ENCODE measurements around the gene IL34. TPM values are rescaled to one million over a fixed set of nuclear protein-coding genes. Genes with fewer than 3 reads are reported as not detected.

The IL34 gene
- total RNA-seq, 1 experiment from 2014 or later: not detected

DNA sequence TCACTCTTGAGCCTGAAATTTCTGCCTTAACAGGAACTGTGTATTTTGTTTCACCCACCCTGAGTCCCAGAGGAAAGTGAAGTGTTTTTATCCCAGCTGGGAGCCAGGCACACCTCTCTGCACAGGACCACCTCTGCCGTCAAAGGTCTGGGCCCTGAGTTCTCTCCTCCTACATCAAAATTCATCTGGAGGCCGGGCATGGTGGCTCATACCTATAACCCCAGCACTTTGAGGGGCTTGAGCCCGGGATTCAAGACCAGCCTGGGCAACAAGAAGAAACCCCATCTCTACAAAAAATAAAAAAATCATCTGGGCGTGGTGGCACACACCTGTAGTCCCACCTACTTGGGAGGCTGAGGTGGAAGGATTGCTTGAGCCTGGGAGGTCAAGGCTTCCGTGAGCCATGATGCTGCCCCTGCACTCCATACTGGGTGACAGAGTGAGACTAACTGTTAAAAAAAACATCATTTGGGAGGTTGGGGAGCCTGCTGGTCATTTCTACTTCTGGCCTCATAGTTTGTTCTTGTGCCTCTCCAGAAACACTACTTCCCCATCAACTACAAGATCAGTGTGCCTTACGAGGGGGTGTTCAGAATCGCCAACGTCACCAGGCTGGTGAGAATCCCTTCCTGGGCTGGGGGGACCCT, 9.8 kb downstream of the IL34 start:
- Histone ChIP-seq H3K4me2 (ENCODE audit: low read length) (no peak overlapping the region), H3K4me3 (replicated peaks in 1 of 2; ENCODE audit: low read depth in 1 of 2, low read length in 2 of 2) (no peak overlapping the region), H3K9ac (ENCODE audit: low read length) (no peak overlapping the region), H3K79me2 (ENCODE audit: insufficient read depth, low read length) (no peaks in the 10 kb centered on the region), H2AFZ (ENCODE audit: low read depth, low read length, poor library complexity, severe bottlenecking) (no peak overlapping the region), H3K9me2 (ENCODE audit: insufficient read depth) (no peaks in the 10 kb centered on the region), H4K20me1 (ENCODE audit: insufficient read depth) (no peaks in the 10 kb centered on the region), H3K27me3 (ENCODE audit: insufficient read depth, low read length) (no peaks in the 10 kb centered on the region), H3K36me3 (ENCODE audit: control insufficient read depth in 1 of 2, insufficient read depth in 2 of 2, low read length in 2 of 2) (no peaks in the 10 kb centered on the region), H3K9me3 (ENCODE audit: control insufficient read depth in 1 of 2, insufficient read depth in 1 of 2, low read depth in 1 of 2, low read length in 2 of 2) (no peaks in the 10 kb centered on the region), H3K4me1 (ENCODE audit: control insufficient read depth in 1 of 2, insufficient read depth in 2 of 2, low read length in 2 of 2) (peaks cover 0 to 8% of the 10 kb centered on the region in 2 experiments; a peak in 2 of 4 replicates), H3K27ac (ENCODE audit: low read depth, low read length) (no peak overlapping the region)
- RAD21 ChIA-PET (ENCODE audit: low non-redundant PET in 1 of 2, low total read pairs in 2 of 2, uncharacterized antibody in 2 of 2, unreplicated experiment in 2 of 2): no interaction called here
- CTCF ChIA-PET: interaction anchor here (4.4 kb wide), 1 partner anchor 114 kb away, joined by 43 read pairs; no protein-coding TSS in a partner anchor
- ATAC-seq (no peak), DNase-seq (ENCODE audit: low read depth, low spot score) (no peak)
- POLR2A ChIA-PET: no interaction called here
- intact Hi-C loops (cut with micrococcal nuclease): loop anchor here (10.0 kb wide), 1 partner anchor 131 kb away; the partner anchor contains the start of genes COG4 and SF3B3
- TF ChIP-seq CEBPB (IDR thresholded peaks at IDR 0.05; ENCODE audit: low read depth) (no peak), SP1 (IDR thresholded peaks at IDR 0.05; ENCODE audit: low read depth) (no peak), SRF (IDR thresholded peaks at IDR 0.05; ENCODE audit: low read depth) (no peak), EZH2phosphoT487 (IDR thresholded peaks at IDR 0.05; ENCODE audit: borderline replicate concordance) (no peak), FOSL1 (IDR thresholded peaks at IDR 0.05; ENCODE audit: low read depth) (no peak), RAD21 (IDR thresholded peaks at IDR 0.05; ENCODE audit: low read depth) (no peak), YY1 (IDR thresholded peaks at IDR 0.05; ENCODE audit: extremely low read depth, insufficient replicate concordance, low read depth, low read length) (no peak), ZNF274 (IDR thresholded peaks at IDR 0.05; ENCODE audit: low read depth, low read length) (no peak), EZH2 (IDR thresholded peaks at IDR 0.05) (no peak), ELF1 (IDR thresholded peaks at IDR 0.05; ENCODE audit: borderline replicate concordance, low read depth) (no peak), POLR2A (IDR thresholded peaks at IDR 0.05; ENCODE audit: borderline replicate concordance, extremely low read depth, insufficient read depth, insufficient read length) (no peak), ZFX (IDR thresholded peaks at IDR 0.05) (no peak), EGR1 (IDR thresholded peaks at IDR 0.05; ENCODE audit: low read depth) (no peak)
- TF ChIP-seq, protein P1, sequence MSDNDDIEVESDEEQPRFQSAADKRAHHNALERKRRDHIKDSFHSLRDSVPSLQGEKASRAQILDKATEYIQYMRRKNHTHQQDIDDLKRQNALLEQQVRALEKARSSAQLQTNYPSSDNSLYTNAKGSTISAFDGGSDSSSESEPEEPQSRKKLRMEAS (IDR thresholded peaks at IDR 0.05): no peak
- TF ChIP-seq, protein P2, sequence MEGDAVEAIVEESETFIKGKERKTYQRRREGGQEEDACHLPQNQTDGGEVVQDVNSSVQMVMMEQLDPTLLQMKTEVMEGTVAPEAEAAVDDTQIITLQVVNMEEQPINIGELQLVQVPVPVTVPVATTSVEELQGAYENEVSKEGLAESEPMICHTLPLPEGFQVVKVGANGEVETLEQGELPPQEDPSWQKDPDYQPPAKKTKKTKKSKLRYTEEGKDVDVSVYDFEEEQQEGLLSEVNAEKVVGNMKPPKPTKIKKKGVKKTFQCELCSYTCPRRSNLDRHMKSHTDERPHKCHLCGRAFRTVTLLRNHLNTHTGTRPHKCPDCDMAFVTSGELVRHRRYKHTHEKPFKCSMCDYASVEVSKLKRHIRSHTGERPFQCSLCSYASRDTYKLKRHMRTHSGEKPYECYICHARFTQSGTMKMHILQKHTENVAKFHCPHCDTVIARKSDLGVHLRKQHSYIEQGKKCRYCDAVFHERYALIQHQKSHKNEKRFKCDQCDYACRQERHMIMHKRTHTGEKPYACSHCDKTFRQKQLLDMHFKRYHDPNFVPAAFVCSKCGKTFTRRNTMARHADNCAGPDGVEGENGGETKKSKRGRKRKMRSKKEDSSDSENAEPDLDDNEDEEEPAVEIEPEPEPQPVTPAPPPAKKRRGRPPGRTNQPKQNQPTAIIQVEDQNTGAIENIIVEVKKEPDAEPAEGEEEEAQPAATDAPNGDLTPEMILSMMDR (IDR thresholded peaks at IDR 0.05 in 2 of 3, conservative IDR thresholded peaks at IDR 0.05 in 1 of 3; ENCODE audit: borderline replicate concordance in 1 of 3, insufficient read depth in 1 of 3, low read depth in 2 of 3, low read length in 2 of 3): no peak
- TF ChIP-seq, protein P3, sequence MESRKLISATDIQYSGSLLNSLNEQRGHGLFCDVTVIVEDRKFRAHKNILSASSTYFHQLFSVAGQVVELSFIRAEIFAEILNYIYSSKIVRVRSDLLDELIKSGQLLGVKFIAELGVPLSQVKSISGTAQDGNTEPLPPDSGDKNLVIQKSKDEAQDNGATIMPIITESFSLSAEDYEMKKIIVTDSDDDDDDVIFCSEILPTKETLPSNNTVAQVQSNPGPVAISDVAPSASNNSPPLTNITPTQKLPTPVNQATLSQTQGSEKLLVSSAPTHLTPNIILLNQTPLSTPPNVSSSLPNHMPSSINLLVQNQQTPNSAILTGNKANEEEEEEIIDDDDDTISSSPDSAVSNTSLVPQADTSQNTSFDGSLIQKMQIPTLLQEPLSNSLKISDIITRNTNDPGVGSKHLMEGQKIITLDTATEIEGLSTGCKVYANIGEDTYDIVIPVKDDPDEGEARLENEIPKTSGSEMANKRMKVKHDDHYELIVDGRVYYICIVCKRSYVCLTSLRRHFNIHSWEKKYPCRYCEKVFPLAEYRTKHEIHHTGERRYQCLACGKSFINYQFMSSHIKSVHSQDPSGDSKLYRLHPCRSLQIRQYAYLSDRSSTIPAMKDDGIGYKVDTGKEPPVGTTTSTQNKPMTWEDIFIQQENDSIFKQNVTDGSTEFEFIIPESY (IDR thresholded peaks at IDR 0.05; ENCODE audit: extremely low read depth, insufficient replicate concordance, low read length): no peak
- TF ChIP-seq, protein P4, sequence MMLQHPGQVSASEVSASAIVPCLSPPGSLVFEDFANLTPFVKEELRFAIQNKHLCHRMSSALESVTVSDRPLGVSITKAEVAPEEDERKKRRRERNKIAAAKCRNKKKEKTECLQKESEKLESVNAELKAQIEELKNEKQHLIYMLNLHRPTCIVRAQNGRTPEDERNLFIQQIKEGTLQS (IDR thresholded peaks at IDR 0.05): no peak
- no TSS peak for BruUV-seq (replicated peaks)

Data from HCT116 (cell line).